SK-N-SH (cell line): Measurements from ENCODE around the gene REX1BD. TPM values are rescaled to one million over a fixed set of nuclear protein-coding genes. Genes with fewer than 3 reads are reported as not detected.

Experiments
- CTCF ChIA-PET: fragments of 300-600, 350-600 bp; formaldehyde crosslinking; extraction: SDS; loops from one replicate; lab custom pipeline; 2021; lab: Yijun Ruan, JAX
- POLR2A ChIA-PET: fragments of 350-600 bp; sonication (Branson Sonifier 250); formaldehyde crosslinking; extraction: SDS; loops from one replicate; lab custom pipeline; 2020; ENCODE audit warnings: antibody characterized with exemption, inconsistent platforms; lab: Yijun Ruan, JAX
- DNase-seq: peaks from one replicate; pipeline ENCODE4 v3.0.0; 2012
- H2AFZ ChIP-seq: fragments of 200-600 bp; sonication (generic); 2 replicates; pipeline ENCODE4 v1.8.1; 2016; ENCODE audit warnings: antibody characterized with exemption, mild to moderate bottlenecking, low read depth
- H3F3A ChIP-seq: fragments of 200-600 bp; sonication (generic); replicated peaks from 2 replicates; pipeline ENCODE3; 2016; ENCODE audit warnings: antibody characterized with exemption, mild to moderate bottlenecking; ENCODE audit not compliant: insufficient read depth
- H3K27ac ChIP-seq, 2 experiments: fragments of 200-500 bp in 1 of 2; fragments of 200-600 bp in 1 of 2; sonication (Bioruptor generic) in 1 of 2; sonication (generic), shearing (Covaris generic) in 1 of 2; 2 replicates each; pipeline versions ENCODE4 v1.5.1 to v1.6.1; 2014 to 2016; ENCODE audit warnings: low read depth in 2 of 2, inconsistent platforms in 1 of 2, low read length in 1 of 2, mild to moderate bottlenecking in 1 of 2, mixed read lengths in 1 of 2
- H3K27me3 ChIP-seq: fragments of 200-600 bp; sonication (generic), shearing (Covaris generic); 2 replicates; pipeline ENCODE4 v1.6.1; 2016; ENCODE audit warnings: mixed run types; ENCODE audit not compliant: insufficient read depth
- H3K36me3 ChIP-seq, 2 experiments: fragments of 200-500 bp in 1 of 2; fragments of 200-600 bp in 1 of 2; sonication (Bioruptor generic) in 1 of 2; sonication (generic) in 1 of 2; replicated peaks in 1 of 2; 2 replicates each; pipeline versions ENCODE3 to v1.5.1; 2014 to 2016; ENCODE audit warnings: low read length in 1 of 2, mild to moderate bottlenecking in 1 of 2; ENCODE audit not compliant: insufficient read depth in 2 of 2, control insufficient read depth in 1 of 2
- H3K4me1 ChIP-seq, 2 experiments: fragments of 200-500 bp in 1 of 2; fragments of 200-600 bp in 1 of 2; sonication (Bioruptor generic) in 1 of 2; sonication (generic), shearing (Covaris generic) in 1 of 2; 2 replicates each; pipeline versions ENCODE4 v1.5.1 to v1.6.1; 2014 to 2016; ENCODE audit warnings: low read depth in 1 of 2, low read length in 1 of 2, mixed run types in 1 of 2; ENCODE audit not compliant: insufficient read depth in 2 of 2, control insufficient read depth in 1 of 2
- H3K4me2 ChIP-seq: fragments of 200-600 bp; sonication (generic), shearing (Covaris generic); 2 replicates; pipeline ENCODE4 v1.6.1; 2017; ENCODE audit warnings: mixed run types
- H3K4me3 ChIP-seq, 2 experiments: fragments of 200-500 bp in 1 of 2; fragments of 200-600 bp in 1 of 2; sonication (Bioruptor generic) in 1 of 2; sonication (generic), shearing (Covaris generic) in 1 of 2; 2 replicates each; pipeline versions ENCODE4 v1.5.1 to v1.8.1; 2014 to 2016; ENCODE audit warnings: low read depth in 2 of 2, inconsistent platforms in 1 of 2, low read length in 1 of 2, mild to moderate bottlenecking in 1 of 2, mixed read lengths in 1 of 2, moderate library complexity in 1 of 2
- H3K79me2 ChIP-seq: fragments of 200-600 bp; sonication (generic); 2 replicates; pipeline ENCODE4 v1.8.1; 2017; ENCODE audit warnings: mild to moderate bottlenecking; ENCODE audit not compliant: insufficient read depth
- H3K9ac ChIP-seq: fragments of 200-600 bp; sonication (generic); 2 replicates; pipeline ENCODE4 v1.6.1; 2017; ENCODE audit warnings: mixed run types
- H3K9me2 ChIP-seq: fragments of 200-600 bp; sonication (generic); 2 replicates; pipeline ENCODE4 v1.6.1; 2017; ENCODE audit warnings: mixed run types
- H3K9me3 ChIP-seq: fragments of 200-600 bp; sonication (generic); 2 replicates; pipeline ENCODE4 v1.6.1; 2017; ENCODE audit warnings: mixed run types, mild to moderate bottlenecking, moderate library complexity
- H4K20me1 ChIP-seq: fragments of 200-600 bp; sonication (generic); 2 replicates; pipeline ENCODE4 v1.6.1; 2017; ENCODE audit warnings: mild to moderate bottlenecking, mixed run types; ENCODE audit not compliant: insufficient read depth
- FOXM1 ChIP-seq: IDR thresholded peaks from 2 replicates; pipeline ENCODE4 v1.4.0; 2012; ENCODE audit warnings: low read depth, mild to moderate bottlenecking
- GATA2 ChIP-seq: sonication (generic); formaldehyde crosslinking; IDR thresholded peaks from 2 replicates; pipeline ENCODE4 v1.5.0; 2020; ENCODE audit warnings: mild to moderate bottlenecking, missing genetic modification reagents
- IRF3 ChIP-seq: fragments of 150-350 bp; IDR thresholded peaks from 2 replicates; pipeline ENCODE4 v1.6.1; 2016; ENCODE audit warnings: mild to moderate bottlenecking, low read depth, low read length
- MAX ChIP-seq: IDR thresholded peaks from 2 replicates; pipeline ENCODE4 v1.4.0; 2012; ENCODE audit warnings: low read depth
- NFIC ChIP-seq: IDR thresholded peaks from 2 replicates; pipeline ENCODE4 v1.4.0; 2012; ENCODE audit warnings: borderline replicate concordance
- RAD21 ChIP-seq: IDR thresholded peaks from 2 replicates; pipeline ENCODE4 v1.6.1; 2012; ENCODE audit warnings: mild to moderate bottlenecking, low read length
- RCOR1 ChIP-seq: fragments of 150-350 bp; IDR thresholded peaks from 2 replicates; pipeline ENCODE4 v1.6.1; 2017; ENCODE audit warnings: antibody characterized with exemption, low read length
- RFX5 ChIP-seq: IDR thresholded peaks from 2 replicates; pipeline ENCODE4 v1.6.1; 2012; ENCODE audit warnings: mild to moderate bottlenecking, improper control_type of control experiment, low read length
- TAF1 ChIP-seq: IDR thresholded peaks from 2 replicates; pipeline ENCODE4 v1.6.1; 2012; ENCODE audit warnings: low read depth, mild to moderate bottlenecking, low read length, moderate library complexity, borderline replicate concordance
- WGBS: methylation state at CpG from one replicate; pipeline ENCODE4 v1.1.6; 2017; ENCODE audit warnings: low lambda C conversion rate; 5-methylcytosine and 5-hydroxymethylcytosine counted together
- polyA plus RNA-seq, 3 experiments: library from polyadenylated mRNA; depleted of rRNA; stranded (reverse); fragments of >200 nt; gene quantifications; 2 replicates each; pipeline ENCODE4 v1.2.3, GENCODE V29; 2012
- TF ChIP-seq, protein P1 (sequence below): IDR thresholded peaks from 2 replicates; pipeline ENCODE4; 2012
- TF ChIP-seq, protein P2 (sequence below): IDR thresholded peaks from 2 replicates; pipeline ENCODE4 v1.4.0; 2012; ENCODE audit warnings: low read depth, borderline replicate concordance

Gene REX1BD
- polyA plus RNA-seq, 1 of the 3 experiments (the other 2 are of a cell fraction): 159 TPM

- ChIA-PET CTCF (interaction anchor here (0.6 to 2.2 kb wide), 11 partner anchors 9 to 562 kb away, joined by 3 to 13 read pairs (median 4); partner anchors contain the start of gene REX1BD), POLR2A (interaction anchor here (0.6 to 1.9 kb wide), 3 partner anchors 11 to 153 kb away, joined by 3 to 9 read pairs (median 3); no protein-coding TSS in a partner anchor)
- Histone ChIP-seq H3K9me2 (no peaks in the 10 kb centered on the region), H3K9me3 (no peaks in the 10 kb centered on the region), H3F3A (peaks cover 18% of the 10 kb centered on the region), H3K9ac (peak overlapping the region; percentile 45; the same call in 1 of the 2 replicates), H4K20me1 (no peaks in the 10 kb centered on the region), H3K36me3 (no peaks in the 10 kb centered on the region), H3K4me3 (peak overlapping the region; percentile 73 to 78), H3K27ac (peak overlapping the region in 1 of 2 experiments; percentile 28; a peak in 1 of 4 replicates), H3K4me1 (peaks cover 15 to 19% of the 10 kb centered on the region in 2 experiments; a peak in 2 of 4 replicates), H3K79me2 (no peaks in the 10 kb centered on the region), H3K4me2 (peak overlapping the region; percentile 99), H2AFZ (peak overlapping the region; percentile 74), H3K27me3 (peaks cover 51% of the 10 kb centered on the region)
- DNase-seq: no peak
- TF ChIP-seq MAX: no peak
- no peak for TF ChIP-seq IRF3
- no peak for TF ChIP-seq TAF1
- no peak for TF ChIP-seq RCOR1
- TF ChIP-seq, protein P1, sequence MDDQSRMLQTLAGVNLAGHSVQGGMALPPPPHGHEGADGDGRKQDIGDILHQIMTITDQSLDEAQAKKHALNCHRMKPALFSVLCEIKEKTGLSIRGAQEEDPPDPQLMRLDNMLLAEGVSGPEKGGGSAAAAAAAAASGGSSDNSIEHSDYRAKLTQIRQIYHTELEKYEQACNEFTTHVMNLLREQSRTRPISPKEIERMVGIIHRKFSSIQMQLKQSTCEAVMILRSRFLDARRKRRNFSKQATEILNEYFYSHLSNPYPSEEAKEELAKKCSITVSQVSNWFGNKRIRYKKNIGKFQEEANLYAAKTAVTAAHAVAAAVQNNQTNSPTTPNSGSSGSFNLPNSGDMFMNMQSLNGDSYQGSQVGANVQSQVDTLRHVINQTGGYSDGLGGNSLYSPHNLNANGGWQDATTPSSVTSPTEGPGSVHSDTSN: no peak
- no peak for TF ChIP-seq RAD21
- TF ChIP-seq NFIC: no peak
- TF ChIP-seq GATA2 (CRISPR knock-in tag): no peak
- TF ChIP-seq RFX5: no peak
- no peak for TF ChIP-seq FOXM1
- TF ChIP-seq, protein P2, sequence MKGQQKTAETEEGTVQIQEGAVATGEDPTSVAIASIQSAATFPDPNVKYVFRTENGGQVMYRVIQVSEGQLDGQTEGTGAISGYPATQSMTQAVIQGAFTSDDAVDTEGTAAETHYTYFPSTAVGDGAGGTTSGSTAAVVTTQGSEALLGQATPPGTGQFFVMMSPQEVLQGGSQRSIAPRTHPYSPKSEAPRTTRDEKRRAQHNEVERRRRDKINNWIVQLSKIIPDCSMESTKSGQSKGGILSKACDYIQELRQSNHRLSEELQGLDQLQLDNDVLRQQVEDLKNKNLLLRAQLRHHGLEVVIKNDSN: no peak
- WGBS: 1% methylated on average over 20 of the region's 30 CpGs
Observed at GRCh38 chr19:18612051-18612771, 23.6 kb downstream of the REX1BD start.
